GM21737 (cell line): ENCODE results near the gene UGT2B17.
"Not testable (repeated sequence)": the region's sequence is repeated elsewhere in the genome, so short reads cannot be mapped to it uniquely, and the experiment has no call there.

Experiments
- ATAC-seq: cut with Tn5 transposase; IDR thresholded peaks from one replicate; pipeline ENCODE4 v1.9.1; 2021; ENCODE audit warnings: mild to moderate bottlenecking, moderate library complexity; ENCODE audit not compliant: unreplicated experiment

The UGT2B17 gene

DNA sequence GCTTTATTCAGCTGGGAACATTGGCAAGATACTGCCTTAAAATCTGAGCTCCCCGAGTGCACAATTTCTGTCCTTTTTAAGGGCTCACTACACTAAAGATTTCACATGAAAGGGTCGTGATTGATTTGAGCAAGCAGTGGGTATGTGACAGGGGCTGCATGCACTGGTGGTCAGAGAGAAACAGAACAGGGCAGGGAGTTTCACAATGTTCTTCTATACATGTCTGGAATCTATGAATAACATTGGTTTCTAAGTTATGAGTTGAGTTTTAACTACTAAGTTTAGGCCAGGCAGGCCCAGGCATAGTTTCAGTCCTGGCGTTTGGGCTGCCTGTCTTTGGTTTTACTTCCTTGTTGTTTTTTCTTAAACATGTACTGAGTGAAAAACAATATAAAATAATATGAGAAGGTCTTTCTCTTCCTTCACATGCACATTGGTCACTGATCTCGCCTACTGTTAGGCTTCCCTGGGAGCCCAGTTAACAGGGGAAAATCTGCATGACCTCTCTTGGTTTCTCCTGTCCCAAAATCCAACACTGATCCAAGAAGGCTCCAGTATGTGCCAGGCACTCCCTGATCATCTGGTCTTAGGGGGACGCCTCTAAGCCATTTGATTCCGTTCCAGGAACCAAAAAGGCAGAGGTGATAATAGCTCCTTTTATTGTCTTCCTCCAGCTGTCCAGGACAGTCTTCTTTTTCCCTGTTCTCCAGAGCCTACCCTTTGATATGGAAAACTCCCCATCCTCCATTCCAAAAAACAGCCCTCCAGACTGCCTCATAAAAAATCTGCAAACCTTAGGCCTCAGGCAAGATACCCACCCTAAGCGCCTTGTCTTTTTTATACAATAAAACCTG is at the start of gene UGT2B17:
TSS of gene UGT2B17 (minus strand) at position 51 of the 854 bp plus-strand sequence. CDS start 7,838 bp downstream, outside the sequence.
- ATAC-seq: no peak

DNA sequence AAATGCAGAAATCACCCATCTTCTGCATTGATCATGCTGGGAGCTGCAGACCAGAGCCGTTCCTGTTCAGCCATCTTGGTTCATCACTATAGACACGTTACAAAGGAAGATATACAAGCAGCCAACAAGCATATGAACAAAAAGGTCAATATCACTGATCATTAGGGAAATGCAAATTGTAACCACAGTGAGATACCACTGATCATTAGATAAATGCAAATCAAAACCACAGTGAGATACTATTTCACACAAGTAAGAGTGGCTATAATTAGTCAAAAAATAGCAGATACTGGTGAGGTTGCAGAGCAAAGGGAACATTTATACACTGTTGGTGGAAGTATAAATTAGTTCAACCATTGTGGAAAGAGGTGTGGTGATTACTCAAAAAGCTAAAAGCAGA is 46.6 kb upstream of the UGT2B17 start:
- ATAC-seq: not testable (repeated sequence)

DNA sequence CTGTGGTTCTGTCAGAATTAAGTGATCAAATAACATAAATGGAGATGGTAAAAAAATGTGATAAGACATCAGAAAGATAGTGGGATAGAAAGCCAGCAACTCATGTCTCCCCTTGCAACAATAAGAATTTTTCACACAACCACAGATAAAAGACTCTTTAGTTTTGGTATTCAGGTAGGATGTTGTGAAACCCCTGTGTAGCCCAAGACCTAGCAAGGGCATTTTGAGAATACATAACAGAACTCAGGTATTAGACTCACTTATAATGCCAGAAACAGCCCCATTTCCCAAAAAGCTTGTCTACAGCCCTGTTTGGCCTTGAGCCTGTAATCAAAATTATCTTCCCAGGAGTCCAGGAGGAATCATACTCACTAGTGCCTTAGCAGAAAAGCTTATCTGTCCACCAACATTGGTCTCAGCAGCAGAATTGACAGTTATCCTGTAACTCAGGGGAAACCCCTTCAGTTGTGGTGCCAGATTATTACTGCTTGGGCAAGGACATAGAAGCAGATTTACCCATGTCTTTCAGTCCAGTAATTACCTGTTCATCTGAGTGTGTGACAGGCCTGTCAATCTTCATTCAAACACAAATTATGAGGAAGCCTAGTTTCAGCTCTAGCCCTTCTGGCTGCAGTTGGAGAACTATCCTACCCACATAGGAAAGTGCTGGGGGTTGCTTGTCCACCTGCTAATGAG is 41.0 kb upstream of the UGT2B17 start:
- ATAC-seq: no peak

DNA sequence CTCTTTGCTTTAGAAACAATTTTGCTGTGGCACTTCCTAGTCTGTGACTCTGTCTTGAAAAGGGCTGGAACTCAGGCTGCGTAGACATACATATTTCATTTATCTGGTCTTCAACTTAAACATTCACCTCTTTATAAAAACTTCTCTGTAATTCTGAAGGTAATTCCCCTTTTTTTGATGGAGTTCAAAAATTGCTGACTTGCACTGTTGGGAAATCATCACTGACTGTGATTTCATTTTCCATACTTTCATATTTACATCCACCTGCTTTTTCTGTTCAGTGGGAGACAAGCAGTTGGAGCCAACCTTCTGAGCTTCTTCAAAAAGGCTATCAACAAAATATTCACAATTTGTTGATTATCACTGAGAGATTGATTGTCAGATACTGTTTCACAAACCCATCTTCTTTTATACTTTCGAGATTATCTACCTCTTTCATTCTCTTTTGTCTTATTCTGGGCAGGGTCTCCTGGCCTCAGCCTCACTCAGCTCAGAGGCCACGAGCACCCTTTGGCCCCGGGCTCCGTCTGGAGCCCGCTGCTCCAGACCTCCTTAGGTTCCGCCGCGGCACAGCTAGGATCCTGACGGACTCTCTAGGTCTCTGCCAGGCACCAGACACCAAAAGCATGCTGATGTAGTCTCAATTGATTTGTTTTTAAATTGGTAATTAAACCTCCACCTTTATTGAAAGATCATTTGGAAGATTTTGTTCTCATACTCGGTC is 39.7 kb upstream of the UGT2B17 start:
- ATAC-seq: no peak

- ATAC-seq: no peak
Measured at GRCh38 chr4:68613752-68614151, 37.6 kb upstream of the UGT2B17 start.

DNA sequence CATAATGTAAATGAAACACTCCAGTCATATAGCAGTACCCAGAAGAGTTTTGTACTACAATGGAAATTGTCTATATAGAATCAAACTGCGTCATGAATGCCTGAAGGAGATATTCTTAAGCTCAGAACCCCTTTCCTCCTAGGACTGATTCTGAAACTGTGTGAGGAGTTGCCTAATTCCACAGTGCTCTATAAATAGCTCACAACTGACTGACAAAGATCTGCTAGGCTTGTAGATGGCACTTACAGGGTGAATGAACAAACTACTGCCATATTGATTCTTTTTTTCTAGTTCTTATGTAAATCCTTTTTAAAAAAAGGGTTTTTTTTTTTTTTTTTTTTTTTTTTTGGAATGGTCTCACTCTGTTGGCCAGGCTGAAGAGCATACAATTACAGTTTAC is 30.1 kb upstream of the UGT2B17 start:
- ATAC-seq: no peak

DNA sequence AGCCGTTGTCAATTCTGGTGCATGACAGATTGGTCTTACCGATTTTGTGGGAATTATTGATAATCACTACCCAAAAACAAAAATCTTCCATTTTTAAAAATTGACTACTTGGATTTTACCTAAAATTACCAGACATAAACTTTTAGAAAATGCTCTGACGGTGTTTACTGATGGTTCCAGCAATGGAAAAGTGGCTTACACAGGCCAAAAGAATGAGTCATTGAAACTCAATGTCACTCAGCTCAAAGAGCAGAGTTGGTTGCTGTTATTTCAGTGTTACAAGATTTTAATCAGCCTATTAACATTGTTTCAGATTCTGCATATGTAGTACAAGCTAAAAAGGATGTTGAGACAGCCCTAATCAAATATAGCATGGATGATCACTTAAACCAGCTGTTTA is 23.0 kb upstream of the UGT2B17 start:
- no peak for ATAC-seq

GRCh38 chr4:68597482-68597881 is 21.4 kb upstream of the UGT2B17 start:
- ATAC-seq: no peak

- no peak for ATAC-seq
Measured at GRCh38 chr4:68594678-68595077, 18.6 kb upstream of the UGT2B17 start.

- no peak for ATAC-seq
Measured at GRCh38 chr4:68593112-68593511, 17.0 kb upstream of the UGT2B17 start.

- ATAC-seq: no peak
Measured at GRCh38 chr4:68592673-68593072, 16.6 kb upstream of the UGT2B17 start.

GRCh38 chr4:68591204-68591603 is 15.1 kb upstream of the UGT2B17 start:
- ATAC-seq: no peak

GRCh38 chr4:68589790-68590189 is 13.7 kb upstream of the UGT2B17 start:
- ATAC-seq: no peak

GRCh38 chr4:68582339-68582717 is 6.2 kb upstream of the UGT2B17 start:
- ATAC-seq: no peak

- ATAC-seq: no peak
Measured at GRCh38 chr4:68581383-68582338, 5.5 kb upstream of the UGT2B17 start.

DNA sequence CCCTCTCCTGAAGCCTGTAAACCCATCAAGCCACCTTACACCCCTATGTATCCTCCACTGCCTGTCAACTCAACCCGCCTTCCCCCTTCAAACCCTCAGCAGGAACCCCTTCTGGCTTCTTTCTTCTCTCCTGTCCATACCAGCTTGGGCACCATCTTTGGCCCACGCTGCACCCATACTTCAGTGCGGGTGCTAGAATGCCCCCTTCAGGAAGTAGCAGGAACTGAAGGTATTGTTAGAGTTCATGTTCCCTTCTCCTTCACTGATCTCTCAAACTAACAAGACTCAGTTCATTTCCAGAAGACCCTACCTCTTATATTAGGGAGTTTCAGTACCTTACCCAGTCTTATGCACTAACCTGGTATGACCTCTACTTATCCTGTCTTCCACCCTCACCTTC is 1.5 kb upstream of the UGT2B17 start:
- ATAC-seq: no peak

DNA sequence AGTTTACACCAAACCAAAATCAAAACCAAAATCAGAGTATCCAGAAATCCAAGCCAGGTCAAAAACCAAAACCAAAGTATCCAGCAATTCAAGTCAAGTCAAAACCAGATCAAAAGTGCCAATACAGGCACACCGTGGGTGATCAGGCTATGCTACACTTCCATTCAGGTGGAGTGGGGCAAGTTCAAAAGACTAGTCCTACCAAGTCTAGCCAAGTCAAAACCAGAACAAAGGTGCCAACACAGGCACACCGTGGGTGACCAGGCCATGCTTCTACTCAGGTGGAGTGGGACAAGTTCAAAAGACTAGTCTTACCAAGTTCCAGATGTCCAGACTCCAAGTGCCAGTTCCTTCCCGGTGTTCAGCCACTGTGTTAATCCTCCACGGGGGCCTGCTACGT is 486 bp downstream of the UGT2B17 start:
- not testable (repeated sequence) for ATAC-seq

GRCh38 chr4:68575081-68575480 is 1.0 kb downstream of the UGT2B17 start:
- no peak for ATAC-seq

DNA sequence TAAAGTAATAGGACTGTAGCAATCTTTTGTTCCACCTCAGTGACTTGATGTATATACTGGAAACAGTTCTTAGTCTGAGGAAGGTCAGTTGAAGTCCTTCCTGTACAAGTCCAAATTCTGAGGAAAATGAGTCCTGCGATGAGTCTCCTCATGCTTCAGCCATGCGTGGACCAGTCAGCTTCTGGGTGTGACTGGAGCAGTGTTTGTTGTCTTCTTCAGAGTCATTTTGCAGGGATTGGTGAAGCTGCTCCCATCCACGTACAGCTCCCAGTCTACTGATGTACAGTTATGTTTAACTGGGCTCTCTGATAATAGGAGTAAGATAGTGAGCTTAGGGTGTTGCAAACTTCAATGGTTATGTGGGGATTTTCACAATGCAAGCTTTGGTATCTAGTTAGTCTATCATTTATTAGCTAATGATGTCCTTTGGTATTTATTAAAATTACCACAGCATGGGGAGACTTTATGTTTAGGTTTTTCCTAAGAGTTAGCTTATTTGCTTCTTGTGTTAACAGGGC is 3.4 kb downstream of the UGT2B17 start:
- ATAC-seq: no peak

- ATAC-seq: no peak
Measured at GRCh38 chr4:68570122-68570507, 6.0 kb downstream of the UGT2B17 start.
